ENCODE results near the gene CAV2.

CAV2 gene

DNA sequence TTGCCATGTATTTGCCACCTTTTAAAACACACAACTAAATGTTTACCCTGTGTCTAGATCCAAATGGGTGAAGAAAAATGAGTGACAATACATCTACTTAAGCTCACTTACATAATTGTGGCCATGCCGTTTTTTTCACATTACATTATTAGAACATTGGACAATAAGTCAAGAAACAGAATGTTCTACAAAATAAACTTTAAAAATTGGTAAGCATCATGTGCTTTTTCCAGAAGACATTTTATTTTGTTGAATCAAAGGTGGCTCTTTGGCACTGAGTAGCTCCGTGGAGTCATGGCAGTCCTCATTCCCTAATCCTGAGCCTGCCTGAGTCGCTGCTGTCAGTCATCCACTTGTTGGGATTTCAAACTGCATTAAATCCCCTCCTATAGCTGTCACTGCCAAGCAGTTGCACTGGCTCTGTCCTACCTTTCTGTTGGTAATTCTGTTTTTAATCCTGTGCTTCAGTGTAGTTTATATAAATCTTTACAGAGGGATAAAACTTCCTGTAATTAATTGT is 57.6 kb downstream of the CAV2 start:
- Histone ChIP-seq H3K79me1 (replicated peaks; ENCODE audit: low read length, poor library complexity, severe bottlenecking) (peaks cover 12% of the 10 kb centered on the region), H3K4me2 (ENCODE audit: low read length, poor library complexity, severe bottlenecking) (no peak overlapping the region), H3K36me3 (ENCODE audit: control insufficient read depth in 1 of 2, insufficient read depth in 2 of 2, low read depth in 1 of 2, low read length in 2 of 2) (peaks cover 6 to 86% of the 10 kb centered on the region in 2 experiments), H2AK5ac (ENCODE audit: low read length, severe bottlenecking) (no peak overlapping the region), H3K27ac (ENCODE audit: low read length, poor library complexity, severe bottlenecking) (no peak overlapping the region), H2BK15ac (ENCODE audit: low read depth, poor library complexity, severe bottlenecking) (no peak overlapping the region), H2BK12ac (ENCODE audit: low read length in 2 of 2) (no peak overlapping the region), H3K4ac (ENCODE audit: low read depth in 1 of 2, low read length in 2 of 2) (no peak overlapping the region), H3K23ac (ENCODE audit: low read length in 2 of 2) (no peak overlapping the region), H3K9ac (ENCODE audit: low read length) (no peak overlapping the region), H3K4me1 (ENCODE audit: control insufficient read depth, insufficient read depth, low read depth, low read length) (peaks cover 2% of the 10 kb centered on the region), H2AFZ (ENCODE audit: low read depth, low read length) (no peak overlapping the region), H3K14ac (ENCODE audit: low read length in 2 of 2) (no peak overlapping the region), H3K27me3 (ENCODE audit: control insufficient read depth in 1 of 2, insufficient read depth in 1 of 2, low read length in 2 of 2) (no peaks in the 10 kb centered on the region), H3K4me3 (ENCODE audit: insufficient read depth in 1 of 2, low read depth in 1 of 2, low read length in 2 of 2) (no peak overlapping the region), H4K8ac (ENCODE audit: low read length) (no peak overlapping the region), H4K91ac (ENCODE audit: low read length) (no peak overlapping the region), H3K9me3 (ENCODE audit: control insufficient read depth, low read length) (no peaks in the 10 kb centered on the region), H3K18ac (ENCODE audit: low read depth in 1 of 2, low read length in 2 of 2) (no peak overlapping the region), H2BK120ac (ENCODE audit: low read depth, low read length) (no peak overlapping the region), H2BK5ac (ENCODE audit: low read depth, low read length, poor library complexity, severe bottlenecking) (no peak overlapping the region)
- no peak for DNase-seq
- WGBS: 97% methylated on average over 2 of the region's 3 CpGs

DNA sequence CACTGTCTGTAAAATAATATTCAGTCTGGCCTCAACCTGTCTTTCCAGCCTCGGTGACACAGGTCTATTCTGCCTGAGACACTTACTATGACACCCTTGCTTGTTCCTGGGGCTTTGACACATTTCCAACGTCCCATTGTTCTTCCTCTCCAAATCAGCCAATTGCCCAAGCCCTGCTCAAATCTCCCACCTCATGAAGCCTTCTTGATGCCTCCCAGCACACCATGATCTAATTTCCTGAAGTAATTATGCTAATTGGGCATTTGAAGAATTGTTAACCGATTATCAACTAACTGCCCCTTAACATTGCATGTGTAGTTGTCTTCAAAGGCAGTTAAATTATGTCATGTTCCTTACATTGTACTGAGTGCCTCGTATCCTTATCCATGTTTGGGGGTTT is 58.4 kb downstream of the CAV2 start:
- no peak overlapping the region for H4K8ac ChIP-seq (ENCODE audit: low read length)
- WGBS: 89% methylated on average over 3 of the region's 4 CpGs

More for the DNA sequence above, 58.4 kb downstream of the CAV2 start:
- H3K9ac ChIP-seq (ENCODE audit: low read length): no peak overlapping the region
- no peak overlapping the region for H2AFZ ChIP-seq (ENCODE audit: low read depth, low read length)
- no peak overlapping the region for H3K18ac ChIP-seq (ENCODE audit: low read depth in 1 of 2, low read length in 2 of 2)
- no peaks in the 10 kb centered on the region for H3K9me3 ChIP-seq (ENCODE audit: control insufficient read depth, low read length)
- no peak for DNase-seq
- no peak overlapping the region for H2BK15ac ChIP-seq (ENCODE audit: low read depth, poor library complexity, severe bottlenecking)
- H3K14ac ChIP-seq (ENCODE audit: low read length in 2 of 2): no peak overlapping the region
- no peak overlapping the region for H4K91ac ChIP-seq (ENCODE audit: low read length)
- no peaks in the 10 kb centered on the region for H3K27me3 ChIP-seq (ENCODE audit: control insufficient read depth in 1 of 2, insufficient read depth in 1 of 2, low read length in 2 of 2)
- H3K4ac ChIP-seq (ENCODE audit: low read depth in 1 of 2, low read length in 2 of 2): no peak overlapping the region
- no peak overlapping the region for H2BK5ac ChIP-seq (ENCODE audit: low read depth, low read length, poor library complexity, severe bottlenecking)
- peaks cover 12% of the 10 kb centered on the region for H3K79me1 ChIP-seq (replicated peaks; ENCODE audit: low read length, poor library complexity, severe bottlenecking)
- H3K36me3 ChIP-seq (ENCODE audit: control insufficient read depth in 1 of 2, insufficient read depth in 2 of 2, low read depth in 1 of 2, low read length in 2 of 2): peaks cover 6 to 78% of the 10 kb centered on the region in 2 experiments
- no peak overlapping the region for H3K27ac ChIP-seq (ENCODE audit: low read length, poor library complexity, severe bottlenecking)
- H3K4me2 ChIP-seq (ENCODE audit: low read length, poor library complexity, severe bottlenecking): no peak overlapping the region
- H2BK120ac ChIP-seq (ENCODE audit: low read depth, low read length): no peak overlapping the region
- H3K4me1 ChIP-seq (ENCODE audit: control insufficient read depth, insufficient read depth, low read depth, low read length): peaks cover 2% of the 10 kb centered on the region
- no peak overlapping the region for H2BK12ac ChIP-seq (ENCODE audit: low read length in 2 of 2)
- H3K23ac ChIP-seq (ENCODE audit: low read length in 2 of 2): no peak overlapping the region
- H3K4me3 ChIP-seq (ENCODE audit: insufficient read depth in 1 of 2, low read depth in 1 of 2, low read length in 2 of 2): no peak overlapping the region
- H2AK5ac ChIP-seq (ENCODE audit: low read length, severe bottlenecking): no peak overlapping the region
